Stimulated activated naive CD8-positive, alpha-beta T cell treated with anti-CD3 and anti-CD28 coated beads, Interleukin-15, Interleukin-2, amounts not matched to agents 100 ng/mL and 50 ng/mL, for 24 hours (primary cell): Measurements from ENCODE around the gene RAB7B.

Source experiments
- H3K27ac Mint-ChIP-seq: one replicate; pipeline ENCODE4 v1.8.0; 2021; ENCODE audit warnings: mild to moderate bottlenecking, mixed read lengths
- H3K27me3 Mint-ChIP-seq: one replicate; pipeline ENCODE4 v1.8.0; 2021; ENCODE audit warnings: mixed read lengths
- H3K36me3 Mint-ChIP-seq: one replicate; pipeline ENCODE4 v1.8.0; 2021; ENCODE audit warnings: low read depth, mixed read lengths
- H3K4me1 Mint-ChIP-seq: one replicate; pipeline ENCODE4 v1.8.0; 2021; ENCODE audit warnings: low read depth, mixed read lengths
- H3K4me3 Mint-ChIP-seq: one replicate; pipeline ENCODE4 v1.8.0; 2021; ENCODE audit warnings: mild to moderate bottlenecking, mixed read lengths
- H3K9me3 Mint-ChIP-seq: one replicate; pipeline ENCODE4 v1.8.0; 2021; ENCODE audit warnings: mixed read lengths

RAB7B gene

DNA sequence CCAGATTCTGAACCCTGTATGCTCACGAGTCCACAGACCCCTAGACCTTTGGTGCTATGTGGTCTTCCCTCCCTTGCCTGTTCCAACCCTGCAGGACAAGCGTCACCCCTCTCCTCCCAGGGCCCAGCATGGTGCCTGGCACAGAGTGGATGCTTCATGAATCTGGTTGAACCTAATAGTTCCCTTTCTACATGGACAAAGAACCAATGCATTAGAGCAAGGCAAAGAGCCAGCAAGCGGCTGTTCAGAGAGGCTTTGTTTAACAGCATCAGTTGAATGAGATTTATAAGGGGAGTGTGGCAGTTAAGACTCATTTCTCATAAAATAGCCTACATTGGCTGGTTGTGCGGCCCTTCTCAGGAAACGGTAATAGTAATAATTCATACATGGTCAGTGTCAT, 74.9 kb downstream of the RAB7B start:
- Mint-ChIP-seq H3K36me3 (no peaks in the 10 kb centered on the region), H3K4me3 (no peak overlapping the region), H3K27me3 (no peaks in the 10 kb centered on the region), H3K27ac (no peak overlapping the region), H3K9me3 (no peaks in the 10 kb centered on the region), H3K4me1 (no peaks in the 10 kb centered on the region)

DNA sequence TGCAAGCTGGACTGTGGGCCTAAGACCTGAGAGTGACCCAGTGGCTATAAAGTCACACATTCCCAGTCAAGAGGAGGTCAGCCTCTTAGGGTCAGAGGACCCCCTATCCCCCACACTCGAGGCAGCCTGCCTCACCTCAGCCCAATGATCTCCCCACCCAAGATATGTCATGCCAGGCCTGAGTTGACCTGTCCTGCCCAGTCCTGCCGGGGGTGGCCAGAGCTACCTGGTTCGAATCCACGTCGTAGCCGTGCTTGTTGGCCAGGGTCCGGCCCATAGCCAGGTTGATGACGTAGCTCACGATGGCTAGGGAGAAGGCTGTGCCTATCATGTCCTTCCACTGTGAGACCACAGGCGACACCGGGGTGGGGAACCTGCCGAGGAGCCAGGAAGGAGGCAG, 75.5 kb downstream of the RAB7B start:
- H3K9me3 Mint-ChIP-seq = no peaks in the 10 kb centered on the region
- no peak overlapping the region for H3K4me3 Mint-ChIP-seq
- H3K4me1 Mint-ChIP-seq = no peaks in the 10 kb centered on the region
- H3K27ac Mint-ChIP-seq = no peak overlapping the region
- no peaks in the 10 kb centered on the region for H3K36me3 Mint-ChIP-seq
- no peaks in the 10 kb centered on the region for H3K27me3 Mint-ChIP-seq

DNA sequence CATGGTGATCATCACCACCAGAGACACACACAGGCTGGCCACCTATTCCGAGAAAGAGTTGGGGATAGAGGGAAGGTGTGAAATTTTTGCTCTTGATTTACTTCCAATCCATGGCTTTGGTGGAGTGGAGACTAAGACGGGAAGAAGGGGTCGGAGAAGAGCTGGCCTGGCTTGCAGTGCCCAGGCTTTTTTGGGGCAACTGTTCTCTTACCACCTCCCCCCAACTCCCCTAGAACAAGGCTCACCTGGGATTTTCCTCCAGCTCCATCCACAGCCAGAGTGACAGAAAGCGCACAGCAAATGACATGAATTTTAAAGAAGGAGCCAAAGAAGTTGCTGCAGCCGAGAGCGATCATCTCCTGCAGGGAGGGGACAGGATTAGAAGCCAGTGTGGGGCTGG, 75.9 kb downstream of the RAB7B start:
- no peaks in the 10 kb centered on the region for H3K4me1 Mint-ChIP-seq
- no peak overlapping the region for H3K4me3 Mint-ChIP-seq
- no peaks in the 10 kb centered on the region for H3K27me3 Mint-ChIP-seq
- no peaks in the 10 kb centered on the region for H3K9me3 Mint-ChIP-seq
- H3K27ac Mint-ChIP-seq = no peak overlapping the region
- no peaks in the 10 kb centered on the region for H3K36me3 Mint-ChIP-seq
